Activated CD4-positive, alpha-beta T cell treated with anti-CD3 and anti-CD28 coated beads for 24 hours (primary cell): ENCODE data around the gene ANAPC5.

Source experiments
- DNase-seq, 2 donors: peaks; one replicate each; pipeline ENCODE4 v3.0.0-alpha.2; 2020; ENCODE audit warnings: low read depth in 2 of 2

Gene ANAPC5

GRCh38 chr12:121371404-121371803, 19.2 kb upstream of the ANAPC5 start:
- DNase-seq: no peak

- no peak for DNase-seq
Observed at GRCh38 chr12:121366063-121366459, 13.8 kb upstream of the ANAPC5 start.

GRCh38 chr12:121365416-121366062, 13.3 kb upstream of the ANAPC5 start:
- DNase-seq: no peak

- DNase-seq: no peak
Observed at GRCh38 chr12:121364683-121365121, 12.5 kb upstream of the ANAPC5 start.

- DNase-seq: no peak
Observed at GRCh38 chr12:121358073-121358472, 5.9 kb upstream of the ANAPC5 start.

GRCh38 chr12:121357331-121357730, 5.1 kb upstream of the ANAPC5 start:
- no peak for DNase-seq

GRCh38 chr12:121356657-121357056, 4.4 kb upstream of the ANAPC5 start:
- DNase-seq: no peak

GRCh38 chr12:121355818-121356217, 3.6 kb upstream of the ANAPC5 start:
- DNase-seq: no peak

- no peak for DNase-seq
Observed at GRCh38 chr12:121352682-121353018, 439 bp upstream of the ANAPC5 start.

GRCh38 chr12:121346747-121347146, 5.5 kb downstream of the ANAPC5 start:
- DNase-seq: no peak

GRCh38 chr12:121345151-121345815, 6.9 kb downstream of the ANAPC5 start:
- no peak for DNase-seq

GRCh38 chr12:121344506-121344905, 7.7 kb downstream of the ANAPC5 start:
- DNase-seq: no peak

- no peak for DNase-seq
Observed at GRCh38 chr12:121337416-121337815, 14.8 kb downstream of the ANAPC5 start.

GRCh38 chr12:121334513-121335343, 17.5 kb downstream of the ANAPC5 start:
- no peak for DNase-seq

- no peak for DNase-seq
Observed at GRCh38 chr12:121333747-121334146, 18.5 kb downstream of the ANAPC5 start.

GRCh38 chr12:121331248-121331647, 21.0 kb downstream of the ANAPC5 start:
- no peak for DNase-seq

GRCh38 chr12:121330692-121331091, 21.5 kb downstream of the ANAPC5 start:
- no peak for DNase-seq

- DNase-seq: no peak
Observed at GRCh38 chr12:121330195-121330594, 22.0 kb downstream of the ANAPC5 start.

GRCh38 chr12:121328620-121329019, 23.6 kb downstream of the ANAPC5 start:
- no peak for DNase-seq

- no peak for DNase-seq
Observed at GRCh38 chr12:121326996-121327674, 25.1 kb downstream of the ANAPC5 start.

- DNase-seq: no peak
Observed at GRCh38 chr12:121325922-121326396, 26.3 kb downstream of the ANAPC5 start.

GRCh38 chr12:121323908-121324307, 28.3 kb downstream of the ANAPC5 start:
- DNase-seq: no peak
